ENCODE results near the gene POLR2M. TPM values are rescaled to one million over a fixed set of nuclear protein-coding genes. Genes with fewer than 3 reads are reported as not detected.

POLR2M gene
- total and polyA plus RNA-seq, 2 experiments from 2014 or later, result 19.6 to 46.3 TPM

DNA sequence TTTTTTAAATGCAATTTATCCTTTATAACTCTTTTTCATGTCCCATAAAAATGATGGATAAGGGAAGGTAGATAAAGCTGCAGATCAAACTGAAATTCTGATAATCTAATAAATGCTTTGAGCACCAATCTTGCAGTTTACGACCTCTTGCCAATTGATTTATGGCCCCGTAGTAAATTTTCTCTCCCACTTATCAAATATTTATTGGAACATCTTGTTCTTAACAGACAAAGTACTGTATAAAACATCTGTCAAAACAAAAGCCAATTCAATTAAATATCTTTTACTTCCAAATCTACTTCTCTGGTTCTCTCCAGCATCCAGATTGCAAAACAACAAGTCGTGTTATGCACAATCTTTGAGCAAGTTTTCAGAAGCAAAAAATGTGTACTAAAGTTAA lies 34.6 kb downstream of the POLR2M start (continued):
- TF ChIP-seq, protein P1, sequence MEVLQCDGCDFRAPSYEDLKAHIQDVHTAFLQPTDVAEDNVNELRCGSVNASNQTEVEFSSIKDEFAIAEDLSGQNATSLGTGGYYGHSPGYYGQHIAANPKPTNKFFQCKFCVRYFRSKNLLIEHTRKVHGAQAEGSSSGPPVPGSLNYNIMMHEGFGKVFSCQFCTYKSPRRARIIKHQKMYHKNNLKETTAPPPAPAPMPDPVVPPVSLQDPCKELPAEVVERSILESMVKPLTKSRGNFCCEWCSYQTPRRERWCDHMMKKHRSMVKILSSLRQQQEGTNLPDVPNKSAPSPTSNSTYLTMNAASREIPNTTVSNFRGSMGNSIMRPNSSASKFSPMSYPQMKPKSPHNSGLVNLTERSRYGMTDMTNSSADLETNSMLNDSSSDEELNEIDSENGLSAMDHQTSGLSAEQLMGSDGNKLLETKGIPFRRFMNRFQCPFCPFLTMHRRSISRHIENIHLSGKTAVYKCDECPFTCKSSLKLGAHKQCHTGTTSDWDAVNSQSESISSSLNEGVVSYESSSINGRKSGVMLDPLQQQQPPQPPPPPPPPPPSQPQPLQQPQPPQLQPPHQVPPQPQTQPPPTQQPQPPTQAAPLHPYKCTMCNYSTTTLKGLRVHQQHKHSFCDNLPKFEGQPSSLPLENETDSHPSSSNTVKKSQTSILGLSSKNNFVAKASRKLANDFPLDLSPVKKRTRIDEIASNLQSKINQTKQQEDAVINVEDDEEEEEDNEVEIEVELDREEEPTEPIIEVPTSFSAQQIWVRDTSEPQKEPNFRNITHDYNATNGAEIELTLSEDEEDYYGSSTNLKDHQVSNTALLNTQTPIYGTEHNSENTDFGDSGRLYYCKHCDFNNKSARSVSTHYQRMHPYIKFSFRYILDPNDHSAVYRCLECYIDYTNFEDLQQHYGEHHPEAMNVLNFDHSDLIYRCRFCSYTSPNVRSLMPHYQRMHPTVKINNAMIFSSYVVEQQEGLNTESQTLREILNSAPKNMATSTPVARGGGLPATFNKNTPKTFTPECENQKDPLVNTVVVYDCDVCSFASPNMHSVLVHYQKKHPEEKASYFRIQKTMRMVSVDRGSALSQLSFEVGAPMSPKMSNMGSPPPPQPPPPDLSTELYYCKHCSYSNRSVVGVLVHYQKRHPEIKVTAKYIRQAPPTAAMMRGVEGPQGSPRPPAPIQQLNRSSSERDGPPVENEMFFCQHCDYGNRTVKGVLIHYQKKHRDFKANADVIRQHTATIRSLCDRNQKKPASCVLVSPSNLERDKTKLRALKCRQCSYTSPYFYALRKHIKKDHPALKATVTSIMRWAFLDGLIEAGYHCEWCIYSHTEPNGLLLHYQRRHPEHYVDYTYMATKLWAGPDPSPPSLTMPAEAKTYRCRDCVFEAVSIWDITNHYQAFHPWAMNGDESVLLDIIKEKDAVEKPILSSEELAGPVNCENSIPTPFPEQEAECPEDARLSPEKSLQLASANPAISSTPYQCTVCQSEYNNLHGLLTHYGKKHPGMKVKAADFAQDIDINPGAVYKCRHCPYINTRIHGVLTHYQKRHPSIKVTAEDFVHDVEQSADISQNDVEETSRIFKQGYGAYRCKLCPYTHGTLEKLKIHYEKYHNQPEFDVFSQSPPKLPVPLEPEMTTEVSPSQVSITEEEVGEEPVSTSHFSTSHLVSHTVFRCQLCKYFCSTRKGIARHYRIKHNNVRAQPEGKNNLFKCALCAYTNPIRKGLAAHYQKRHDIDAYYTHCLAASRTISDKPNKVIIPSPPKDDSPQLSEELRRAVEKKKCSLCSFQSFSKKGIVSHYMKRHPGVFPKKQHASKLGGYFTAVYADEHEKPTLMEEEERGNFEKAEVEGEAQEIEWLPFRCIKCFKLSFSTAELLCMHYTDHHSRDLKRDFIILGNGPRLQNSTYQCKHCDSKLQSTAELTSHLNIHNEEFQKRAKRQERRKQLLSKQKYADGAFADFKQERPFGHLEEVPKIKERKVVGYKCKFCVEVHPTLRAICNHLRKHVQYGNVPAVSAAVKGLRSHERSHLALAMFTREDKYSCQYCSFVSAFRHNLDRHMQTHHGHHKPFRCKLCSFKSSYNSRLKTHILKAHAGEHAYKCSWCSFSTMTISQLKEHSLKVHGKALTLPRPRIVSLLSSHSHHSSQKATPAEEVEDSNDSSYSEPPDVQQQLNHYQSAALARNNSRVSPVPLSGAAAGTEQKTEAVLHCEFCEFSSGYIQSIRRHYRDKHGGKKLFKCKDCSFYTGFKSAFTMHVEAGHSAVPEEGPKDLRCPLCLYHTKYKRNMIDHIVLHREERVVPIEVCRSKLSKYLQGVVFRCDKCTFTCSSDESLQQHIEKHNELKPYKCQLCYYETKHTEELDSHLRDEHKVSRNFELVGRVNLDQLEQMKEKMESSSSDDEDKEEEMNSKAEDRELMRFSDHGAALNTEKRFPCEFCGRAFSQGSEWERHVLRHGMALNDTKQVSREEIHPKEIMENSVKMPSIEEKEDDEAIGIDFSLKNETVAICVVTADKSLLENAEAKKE (CRISPR knock-in tag; IDR thresholded peaks at IDR 0.05), result no peak
- no peak for TF ChIP-seq EZH2 (IDR thresholded peaks at IDR 0.05; ENCODE audit: low read depth, unreplicated experiment)
- no peak for TF ChIP-seq ZNF114 (CRISPR knock-in tag; IDR thresholded peaks at IDR 0.05)
- TF ChIP-seq CREB1 (CRISPR knock-in tag; IDR thresholded peaks at IDR 0.05; ENCODE audit: low read depth), result no peak
- no peak for TF ChIP-seq ZNF331 (CRISPR knock-in tag; IDR thresholded peaks at IDR 0.05; ENCODE audit: low read depth)

DNA sequence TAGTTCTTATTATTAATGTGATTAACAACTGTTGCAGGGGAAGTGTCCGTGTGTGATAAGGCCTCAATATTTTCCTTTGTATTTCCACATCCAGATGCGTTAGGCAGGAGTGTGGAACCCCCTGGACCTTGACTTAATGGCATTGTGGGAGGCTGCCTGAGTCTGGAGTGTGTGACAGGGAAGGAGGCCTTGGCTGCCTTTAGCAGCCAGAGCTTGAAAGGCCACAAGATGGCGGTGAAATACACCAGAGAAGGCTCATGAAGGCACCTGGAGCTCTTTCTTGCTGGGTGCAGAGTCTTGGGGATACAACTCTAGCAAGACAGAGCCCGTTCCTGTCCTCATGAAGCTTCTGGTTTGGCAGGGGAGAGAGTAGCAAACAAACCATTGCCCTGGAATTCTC lies 36.9 kb downstream of the POLR2M start:
- Histone ChIP-seq H2AFZ (peak overlapping the region; percentile 23; the same call in 1 of the 2 replicates), H3K79me2 (replicated peaks; ENCODE audit: insufficient read depth) (no peaks in the 10 kb centered on the region), H3K4me3 (no peak overlapping the region), H3K4me2 (no peak overlapping the region), H4K20me1 (replicated peaks; ENCODE audit: insufficient read depth) (no peaks in the 10 kb centered on the region), H3F3A (replicated peaks; ENCODE audit: low read depth) (no peaks in the 10 kb centered on the region), H3K27me3 (ENCODE audit: insufficient read depth) (no peaks in the 10 kb centered on the region), H3K36me3 (ENCODE audit: insufficient read depth) (no peaks in the 10 kb centered on the region), H3K9me2 (ENCODE audit: insufficient read depth) (peaks cover 15% of the 10 kb centered on the region; the same call in 1 of the 2 replicates), H3K4me1 (ENCODE audit: insufficient read depth) (peaks cover 17% of the 10 kb centered on the region), H3K27ac (ENCODE audit: low read depth) (no peak overlapping the region)
- no peak overlapping the region for H3K4me3 Mint-ChIP-seq
- no peaks in the 10 kb centered on the region for H3K9me3 Mint-ChIP-seq
- peaks cover 7% of the 10 kb centered on the region for H3K27me3 Mint-ChIP-seq (ENCODE audit: insufficient read depth, low read depth, poor library complexity)
- H3K27ac Mint-ChIP-seq, result no peak overlapping the region
- H3K4me1 Mint-ChIP-seq, result peaks cover 25% of the 10 kb centered on the region
- DNase-seq (ENCODE audit: low spot score) (peak; percentile 60), ATAC-seq (peak; percentile 72)
- no peaks in the 10 kb centered on the region for H3K36me3 Mint-ChIP-seq (ENCODE audit: low read depth)
- TF ChIP-seq EZH2 (IDR thresholded peaks at IDR 0.05; ENCODE audit: low read depth, unreplicated experiment), result no peak
- TF ChIP-seq, protein P2, sequence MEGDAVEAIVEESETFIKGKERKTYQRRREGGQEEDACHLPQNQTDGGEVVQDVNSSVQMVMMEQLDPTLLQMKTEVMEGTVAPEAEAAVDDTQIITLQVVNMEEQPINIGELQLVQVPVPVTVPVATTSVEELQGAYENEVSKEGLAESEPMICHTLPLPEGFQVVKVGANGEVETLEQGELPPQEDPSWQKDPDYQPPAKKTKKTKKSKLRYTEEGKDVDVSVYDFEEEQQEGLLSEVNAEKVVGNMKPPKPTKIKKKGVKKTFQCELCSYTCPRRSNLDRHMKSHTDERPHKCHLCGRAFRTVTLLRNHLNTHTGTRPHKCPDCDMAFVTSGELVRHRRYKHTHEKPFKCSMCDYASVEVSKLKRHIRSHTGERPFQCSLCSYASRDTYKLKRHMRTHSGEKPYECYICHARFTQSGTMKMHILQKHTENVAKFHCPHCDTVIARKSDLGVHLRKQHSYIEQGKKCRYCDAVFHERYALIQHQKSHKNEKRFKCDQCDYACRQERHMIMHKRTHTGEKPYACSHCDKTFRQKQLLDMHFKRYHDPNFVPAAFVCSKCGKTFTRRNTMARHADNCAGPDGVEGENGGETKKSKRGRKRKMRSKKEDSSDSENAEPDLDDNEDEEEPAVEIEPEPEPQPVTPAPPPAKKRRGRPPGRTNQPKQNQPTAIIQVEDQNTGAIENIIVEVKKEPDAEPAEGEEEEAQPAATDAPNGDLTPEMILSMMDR (conservative IDR thresholded peaks at IDR 0.05; ENCODE audit: low read depth in 2 of 2), result peak; percentile 49 to 78
